HG03045 (cell line): Measurements from ENCODE around the gene ING1.
"Not testable (repeated sequence)": the region's sequence is repeated elsewhere in the genome, so short reads cannot be mapped to it uniquely, and the experiment has no call there.

Experiments used
- ATAC-seq: cut with Tn5 transposase; IDR thresholded peaks from one replicate; pipeline ENCODE4 v1.9.1; 2021; ENCODE audit warnings: mild to moderate bottlenecking, moderate library complexity; ENCODE audit not compliant: unreplicated experiment

Gene ING1

GRCh38 chr13:110690516-110690915, 23.0 kb upstream of the ING1 start:
- no peak for ATAC-seq

- not testable (repeated sequence) for ATAC-seq
Observed at GRCh38 chr13:110695774-110696173, 17.7 kb upstream of the ING1 start.

GRCh38 chr13:110696776-110697175, 16.7 kb upstream of the ING1 start:
- no peak for ATAC-seq

- no peak for ATAC-seq
Observed at GRCh38 chr13:110697842-110698241, 15.7 kb upstream of the ING1 start.

- peak; percentile 62 for ATAC-seq
Observed at GRCh38 chr13:110698689-110699088, 14.8 kb upstream of the ING1 start.

GRCh38 chr13:110699148-110700145, 14.1 kb upstream of the ING1 start:
- ATAC-seq: no peak

- no peak for ATAC-seq
Observed at GRCh38 chr13:110700186-110700585, 13.3 kb upstream of the ING1 start.

GRCh38 chr13:110700641-110701040, 12.9 kb upstream of the ING1 start:
- no peak for ATAC-seq

GRCh38 chr13:110701061-110701460, 12.4 kb upstream of the ING1 start:
- not testable (repeated sequence) for ATAC-seq

- ATAC-seq: no peak
Observed at GRCh38 chr13:110702089-110702488, 11.4 kb upstream of the ING1 start.

- ATAC-seq: no peak
Observed at GRCh38 chr13:110702591-110703526, 10.6 kb upstream of the ING1 start.

GRCh38 chr13:110705356-110705825, 8.1 kb upstream of the ING1 start:
- ATAC-seq: no peak

- ATAC-seq: peak; percentile 98
Observed at GRCh38 chr13:110705826-110706569, 7.5 kb upstream of the ING1 start, which contains the start of gene CARS2. CARS2 (minus strand) TSS chr13:110706116; CDS start chr13:110706093, 23 bp downstream.

- ATAC-seq: no peak
Observed at GRCh38 chr13:110706570-110707372, 6.7 kb upstream of the ING1 start.

GRCh38 chr13:110712081-110712848, 1.2 kb upstream of the ING1 start:
- peak; percentile 26 for ATAC-seq

- peak; percentile 48 for ATAC-seq
Observed at GRCh38 chr13:110712849-110713641, 455 bp upstream of the ING1 start.

- ATAC-seq: no peak
Observed at GRCh38 chr13:110713981-110714796, 689 bp downstream of the ING1 start.
